SK-N-MC (cell line): Measurements from ENCODE around the gene TRIM17.

Source experiments
- FOXP2 ChIP-seq: optimal IDR thresholded peaks from 2 replicates; pipeline ENCODE3; 2011; ENCODE audit warnings: mild to moderate bottlenecking, moderate library complexity; ENCODE audit not compliant: insufficient read depth; ENCODE audit errors: extremely low read length, control extremely low read depth
- POLR2AphosphoS5 ChIP-seq: IDR thresholded peaks from 2 replicates; pipeline ENCODE4 v1.6.1; 2012; ENCODE audit warnings: mild to moderate bottlenecking, low read depth, low read length, borderline replicate concordance

DNA sequence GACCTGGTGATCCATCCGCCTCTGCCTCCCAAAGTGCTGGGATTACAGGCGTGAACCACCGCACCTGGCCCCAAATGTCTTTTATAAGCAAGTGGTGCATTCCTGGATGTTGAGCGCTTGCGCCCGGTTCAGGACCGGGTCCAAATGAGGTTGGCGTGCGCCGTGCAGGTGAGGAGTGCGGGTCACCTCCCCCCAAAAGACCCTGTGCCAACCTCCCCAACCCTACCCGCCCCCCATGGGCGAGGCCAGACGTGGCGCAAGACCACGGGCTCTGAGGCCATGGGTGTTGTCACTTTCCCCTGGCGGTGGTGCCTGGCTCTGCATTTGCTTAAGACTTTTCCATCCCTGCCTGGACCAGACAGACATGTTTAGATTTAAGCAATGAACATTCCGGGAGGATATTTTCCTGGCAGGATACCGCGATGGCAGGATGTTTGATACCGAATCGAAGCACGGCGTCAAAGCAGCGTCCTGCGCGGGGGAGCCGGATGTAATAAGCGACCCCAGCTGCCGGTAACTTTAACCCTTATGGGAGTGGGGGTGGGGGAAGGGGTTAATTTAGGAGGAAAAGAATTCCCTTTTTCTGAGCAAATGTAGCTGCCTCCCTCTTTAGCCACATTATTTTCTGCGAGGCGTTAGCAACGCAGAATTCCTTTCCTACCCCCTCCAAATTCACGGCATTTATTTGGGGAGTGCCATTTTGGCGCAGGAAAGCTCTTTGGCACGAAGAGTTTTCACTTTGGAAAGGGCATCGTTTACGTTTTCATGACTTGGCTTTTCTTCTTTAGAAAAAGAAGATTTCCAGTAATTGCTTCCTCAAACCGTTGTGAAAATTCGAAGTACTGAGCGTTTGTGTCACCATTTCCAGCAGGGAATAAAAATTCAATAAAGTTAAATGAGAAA lies 42.7 kb upstream of the TRIM17 start:
- TF ChIP-seq POLR2AphosphoS5 (no peak), FOXP2 (no peak)
